ENCODE measurements around the gene ATG16L2. TPM values are rescaled to one million over a fixed set of nuclear protein-coding genes. Genes with fewer than 3 reads are reported as not detected.

Gene ATG16L2
- total and polyA plus RNA-seq, 2 of the 4 experiments (the other 2 are of a cell fraction) = 1.3 to 12.7 TPM

DNA sequence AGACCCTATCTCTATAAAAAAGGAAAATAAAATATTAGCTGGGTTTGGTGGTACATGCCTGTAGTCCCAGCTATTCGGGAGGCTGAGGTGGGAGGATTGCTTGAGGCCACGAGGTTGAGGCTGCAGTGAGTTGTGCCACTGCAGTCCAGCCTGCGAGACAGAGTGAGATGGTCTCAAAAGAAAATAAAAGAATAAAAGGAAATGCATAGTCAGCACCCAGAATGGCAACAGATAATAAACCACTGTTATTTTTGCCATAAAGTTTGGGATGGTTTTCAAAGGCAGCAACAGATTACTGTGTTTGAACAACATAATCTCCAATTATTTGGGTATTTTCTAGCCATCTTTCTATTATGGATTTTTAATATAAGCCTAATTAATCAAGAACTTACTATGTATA is 61.9 kb downstream of the ATG16L2 start:
- H3K18ac ChIP-seq (ENCODE audit: low read depth, low read length) = no peak overlapping the region
- CTCF ChIA-PET = no interaction called here

More for the DNA sequence above, 61.9 kb downstream of the ATG16L2 start:
- Histone ChIP-seq H4K91ac (ENCODE audit: insufficient read depth, low read depth, low read length) (no peak overlapping the region), H3K9me3 (ENCODE audit: control insufficient read depth, insufficient read depth, low read length) (no peaks in the 10 kb centered on the region), H4K8ac (ENCODE audit: low read depth in 2 of 2, low read length in 2 of 2) (no peak overlapping the region), H4K5ac (ENCODE audit: low read depth, low read length) (no peak overlapping the region), H3K79me1 (ENCODE audit: low read depth in 1 of 2, low read length in 2 of 2) (peaks cover 2 to 10% of the 10 kb centered on the region in 2 experiments; a peak in 2 of 4 replicates), H3K9me1 (ENCODE audit: insufficient read depth, low read length) (peaks cover 3% of the 10 kb centered on the region; the same call in 1 of the 2 replicates), H3K56ac (ENCODE audit: extremely low read depth, insufficient read depth, low read length) (no peak overlapping the region), H4K20me1 (ENCODE audit: insufficient read depth, low read length) (no peaks in the 10 kb centered on the region; the same call in 1 of the 2 replicates), H3K27me3 (ENCODE audit: control insufficient read depth, insufficient read depth, low read length) (no peaks in the 10 kb centered on the region), H2BK5ac (ENCODE audit: low read depth, low read length, poor library complexity, severe bottlenecking) (no peak overlapping the region), H3K27ac (ENCODE audit: insufficient read depth, low read length) (no peak overlapping the region), H3K14ac (replicated peaks; ENCODE audit: low read depth, low read length) (no peak overlapping the region), H2BK20ac (ENCODE audit: low read depth, low read length) (no peak overlapping the region), H3K9ac (ENCODE audit: low read depth, low read length) (no peak overlapping the region), H3K23ac (ENCODE audit: low read depth, low read length) (no peak overlapping the region), H2AFZ (replicated peaks; ENCODE audit: low read length, poor library complexity) (no peak overlapping the region), H3K4me1 (ENCODE audit: control insufficient read depth, insufficient read depth, low read length) (0 out of 2 replicates have a peak, but pooled peaks cover 2% of the 10 kb centered on the region), H2AK5ac (ENCODE audit: low read depth, low read length) (no peak overlapping the region), H3K4me3 (ENCODE audit: insufficient read depth, low read depth, low read length) (no peak overlapping the region), H2BK120ac (ENCODE audit: low read depth, low read length) (no peak overlapping the region), H2BK15ac (ENCODE audit: low read depth, low read length) (no peak overlapping the region), H3K4ac (ENCODE audit: low read depth, low read length) (no peak overlapping the region), H3K36me3 (ENCODE audit: control insufficient read depth, insufficient read depth, low read length) (no peaks in the 10 kb centered on the region), H3K4me2 (ENCODE audit: low read depth, low read length) (no peak overlapping the region), H2AK9ac (replicated peaks; ENCODE audit: low read depth, low read length, poor library complexity) (no peak overlapping the region)
- dilution Hi-C loops (cut with HindIII; ENCODE audit: low sequenced_read_pairs, unreplicated experiment) = no loop called here
- ATAC-seq (ENCODE audit: low read depth) (no peak), DNase-seq (no peak)
- no TSS peak for BruUV-seq (replicated peaks)
- TF ChIP-seq, protein P1, sequence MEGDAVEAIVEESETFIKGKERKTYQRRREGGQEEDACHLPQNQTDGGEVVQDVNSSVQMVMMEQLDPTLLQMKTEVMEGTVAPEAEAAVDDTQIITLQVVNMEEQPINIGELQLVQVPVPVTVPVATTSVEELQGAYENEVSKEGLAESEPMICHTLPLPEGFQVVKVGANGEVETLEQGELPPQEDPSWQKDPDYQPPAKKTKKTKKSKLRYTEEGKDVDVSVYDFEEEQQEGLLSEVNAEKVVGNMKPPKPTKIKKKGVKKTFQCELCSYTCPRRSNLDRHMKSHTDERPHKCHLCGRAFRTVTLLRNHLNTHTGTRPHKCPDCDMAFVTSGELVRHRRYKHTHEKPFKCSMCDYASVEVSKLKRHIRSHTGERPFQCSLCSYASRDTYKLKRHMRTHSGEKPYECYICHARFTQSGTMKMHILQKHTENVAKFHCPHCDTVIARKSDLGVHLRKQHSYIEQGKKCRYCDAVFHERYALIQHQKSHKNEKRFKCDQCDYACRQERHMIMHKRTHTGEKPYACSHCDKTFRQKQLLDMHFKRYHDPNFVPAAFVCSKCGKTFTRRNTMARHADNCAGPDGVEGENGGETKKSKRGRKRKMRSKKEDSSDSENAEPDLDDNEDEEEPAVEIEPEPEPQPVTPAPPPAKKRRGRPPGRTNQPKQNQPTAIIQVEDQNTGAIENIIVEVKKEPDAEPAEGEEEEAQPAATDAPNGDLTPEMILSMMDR (conservative IDR thresholded peaks at IDR 0.05; ENCODE audit: low read depth, low read length) = no peak
- no peak for TF ChIP-seq RAD21 (IDR thresholded peaks at IDR 0.05; ENCODE audit: low read length)
- peak; percentile 46 for TF ChIP-seq MAFK (IDR thresholded peaks at IDR 0.05; ENCODE audit: low read depth, low read length)
- no peak for TF ChIP-seq POLR2A (IDR thresholded peaks at IDR 0.05; ENCODE audit: low read depth, low read length)
- intact Hi-C loops (cut with micrococcal nuclease) = no loop called here
- in situ Hi-C loops (cut with MboI; ENCODE audit: low sequenced_read_pairs) = no loop called here
- WGBS, 2 experiments (ENCODE audit: extremely low coverage in 2 of 2, insufficient read length in 1 of 2) = 100% methylated on average over 1 of the region's 3 CpGs; no CpG with 5 or more reads in 1 of the 2 experiments
- POLR2A ChIA-PET (ENCODE audit: unreplicated experiment) = no interaction called here

Small RNA genes lying within 50 kb of the gene (microRNA-seq; reads per million reads assigned to microRNA genes)
- 0 reads per million in 2 experiments for gene MIR4692 (ENCODE audit: insufficient read depth in 1 of 2, insufficient read length in 1 of 2, unreplicated experiment in 1 of 2)
- not detected for gene RF00019 (ENCODE audit: insufficient read depth, insufficient read length)
- gene RNU6-672P (ENCODE audit: insufficient read depth, insufficient read length) = not detected

Small RNA genes lying within 50 kb of the gene (small RNA-seq; reads per million reads assigned to genes)
- 0 reads per million in 5 experiments for gene MIR4692
- gene RF00019 = 0 reads per million in 5 experiments
- 0 reads per million in 5 experiments for gene RNU6-672P

Other genes with a start within 250 kb of the ATG16L2 start
- gene PDE2A, start 140.0 kb upstream of the ATG16L2 start, total RNA-seq (2012; rRNA removed) = not detected in 2 replicates
- gene PDE2A, start 140.0 kb upstream of the ATG16L2 start, polyA plus RNA-seq (2012; rRNA removed) = 0.02 and 0.06 TPM in 2 replicates
- gene ARAP1, start 62.0 kb upstream of the ATG16L2 start, total RNA-seq (2012; rRNA removed) = 37.6 and 38.0 TPM in 2 replicates
- 59.4 and 63.1 TPM in 2 replicates for gene ARAP1, start 62.0 kb upstream of the ATG16L2 start, polyA plus RNA-seq (2012; rRNA removed)
- 22.2 and 23.8 TPM in 2 replicates for gene STARD10, start 20.4 kb upstream of the ATG16L2 start, total RNA-seq (2012; rRNA removed)
- gene STARD10, start 20.4 kb upstream of the ATG16L2 start, polyA plus RNA-seq (2012; rRNA removed) = 32.9 and 37.4 TPM in 2 replicates

All from IMR-90 (cell line).